HuH-7.5 (cell line): ENCODE measurements around the gene RAB33A.
"Not testable (repeated sequence)": the region's sequence is repeated elsewhere in the genome, so short reads cannot be mapped to it uniquely, and the experiment has no call there.

Source experiments
- DNase-seq: peaks from one replicate; pipeline ENCODE4 v3.0.0; 2011; ENCODE audit warnings: low spot score

Gene RAB33A

GRCh38 chrX:130172127-130172845 is 524 bp downstream of the RAB33A start:
- no peak for DNase-seq

- DNase-seq = no peak
Observed at GRCh38 chrX:130173190-130173895, 1.6 kb downstream of the RAB33A start.

- DNase-seq = no peak
Observed at GRCh38 chrX:130174045-130174704, 2.4 kb downstream of the RAB33A start.

GRCh38 chrX:130174937-130175336 is 3.2 kb downstream of the RAB33A start:
- DNase-seq = no peak

GRCh38 chrX:130176354-130176776 is 4.6 kb downstream of the RAB33A start:
- no peak for DNase-seq

- no peak for DNase-seq
Observed at GRCh38 chrX:130176942-130177341, 5.2 kb downstream of the RAB33A start.

- no peak for DNase-seq
Observed at GRCh38 chrX:130179170-130179569, 7.4 kb downstream of the RAB33A start.

- no peak for DNase-seq
Observed at GRCh38 chrX:130179579-130180215, 7.9 kb downstream of the RAB33A start.

- no peak for DNase-seq
Observed at GRCh38 chrX:130184168-130184567, 12.4 kb downstream of the RAB33A start.

GRCh38 chrX:130184857-130185256 is 13.1 kb downstream of the RAB33A start:
- no peak for DNase-seq

- DNase-seq = no peak
Observed at GRCh38 chrX:130186651-130187050, 14.9 kb downstream of the RAB33A start.

GRCh38 chrX:130190801-130191200 is 19.0 kb downstream of the RAB33A start:
- no peak for DNase-seq

- DNase-seq = no peak
Observed at GRCh38 chrX:130196466-130196865, 24.7 kb downstream of the RAB33A start.

GRCh38 chrX:130197464-130197863 is 25.7 kb downstream of the RAB33A start:
- no peak for DNase-seq

- DNase-seq = no peak
Observed at GRCh38 chrX:130204647-130205046, 32.9 kb downstream of the RAB33A start.

- DNase-seq = no peak
Observed at GRCh38 chrX:130211415-130212186, 39.8 kb downstream of the RAB33A start.

- no peak for DNase-seq
Observed at GRCh38 chrX:130212371-130212770, 40.6 kb downstream of the RAB33A start.

GRCh38 chrX:130213376-130213775 is 41.6 kb downstream of the RAB33A start:
- no peak for DNase-seq

- DNase-seq = no peak
Observed at GRCh38 chrX:130216320-130216719, 44.6 kb downstream of the RAB33A start.

- no peak for DNase-seq
Observed at GRCh38 chrX:130224810-130225209, 53.0 kb downstream of the RAB33A start.

GRCh38 chrX:130228871-130229270 is 57.1 kb downstream of the RAB33A start:
- no peak for DNase-seq

- not testable (repeated sequence) for DNase-seq
Observed at GRCh38 chrX:130231184-130231583, 59.4 kb downstream of the RAB33A start.
